Thyroid gland (tissue), 4 donors: Measurements from ENCODE around the gene MPEG1. TPM values are rescaled to one million over a fixed set of nuclear protein-coding genes. Genes with fewer than 3 reads are reported as not detected.

ENCODE experiments used
- DNase-seq, 2 donors: peaks; one replicate each; pipeline ENCODE4 v3.0.0-alpha.2; 2019
- H3K27ac ChIP-seq, 3 donors: fragments of 200-600 bp; sonication (generic); 1 replicate in 2 of 3; 2 replicates in 1 of 3; pipeline ENCODE4 v1.5.1; 2016 to 2019; ENCODE audit warnings: mild to moderate bottlenecking in 1 of 3, moderate library complexity in 1 of 3
- H3K27me3 ChIP-seq: fragments of 200-600 bp; sonication (generic); one replicate; pipeline ENCODE4 v1.5.1; 2019
- H3K36me3 ChIP-seq, 2 donors: fragments of 200-600 bp; sonication (generic); one replicate each; pipeline ENCODE4 v1.5.1; 2016 to 2019
- H3K4me1 ChIP-seq, 2 donors: fragments of 200-600 bp; sonication (generic); one replicate each; pipeline ENCODE4 v1.5.1; 2017 to 2019
- H3K4me3 ChIP-seq, 3 donors: fragments of 200-600 bp; sonication (generic); replicated peaks in 1 of 3; 1 replicate in 2 of 3; 2 replicates in 1 of 3; pipeline ENCODE4 v1.5.1; 2016; ENCODE audit warnings: mild to moderate bottlenecking in 1 of 3
- H3K9me3 ChIP-seq: fragments of 200-600 bp; sonication (generic); one replicate; pipeline ENCODE4 v1.5.1; 2017
- CTCF ChIP-seq, 6 experiments: fragments of 200-600 bp in 3 of 6; fragments of 450-650 bp in 3 of 6; sonication (generic) in 3 of 6; IDR thresholded peaks; one replicate each; pipeline ENCODE4 v1.5.1; 2016 to 2019; ENCODE audit warnings: antibody characterized with exemption in 6 of 6, mild to moderate bottlenecking in 2 of 6, inconsistent platforms in 1 of 6, moderate library complexity in 1 of 6
- POLR2A ChIP-seq, 2 donors: fragments of 450-650 bp; IDR thresholded peaks; one replicate each; pipeline ENCODE4 v1.6.1; 2017; ENCODE audit warnings: antibody characterized with exemption in 2 of 2, mild to moderate bottlenecking in 2 of 2, moderate library complexity in 1 of 2
- WGBS, 2 donors: methylation state at CpG; one replicate each; pipeline ENCODE4 v1.1.5; 2017; 5-methylcytosine and 5-hydroxymethylcytosine counted together
- intact Hi-C: fragments of 100-400 bp; cut with DNase I; formaldehyde crosslinking; loops from one replicate; pipeline ENCODE4 v1.15.1; 2023
- total RNA-seq, 4 donors: library from RNA; depleted of rRNA; stranded (reverse); fragments of >200 nt; gene quantifications; one replicate each; pipeline ENCODE4 v1.2.3, GENCODE V29; 2016

The MPEG1 gene
- total RNA-seq, 4 donors from 2014 or later: 5.8 to 16.3 (median 11.5) TPM

- intact Hi-C loops: loop anchor here (5.0 kb wide), 1 partner anchor 89 kb away; no protein-coding TSS in a partner anchor
- H3K27me3 ChIP-seq: no peaks in the 10 kb centered on the region
- peaks cover 7 to 8% of the 10 kb centered on the region in 2 donors for H3K4me1 ChIP-seq
- 95 to 96% methylated on average over 2 of the region's 2 CpGs for WGBS, 2 donors
- DNase-seq: no peak
- no peak for TF ChIP-seq POLR2A (IDR thresholded peaks at IDR 0.05)
- TF ChIP-seq CTCF (IDR thresholded peaks at IDR 0.05): no peak
- no peaks in the 10 kb centered on the region for H3K9me3 ChIP-seq
- H3K27ac ChIP-seq: no peak overlapping the region
- no peak overlapping the region for H3K4me3 ChIP-seq
- peaks cover 4 to 24% of the 10 kb centered on the region in 2 donors for H3K36me3 ChIP-seq
Measured at GRCh38 chr11:59198726-59199125, 14.0 kb downstream of the MPEG1 start.

DNA sequence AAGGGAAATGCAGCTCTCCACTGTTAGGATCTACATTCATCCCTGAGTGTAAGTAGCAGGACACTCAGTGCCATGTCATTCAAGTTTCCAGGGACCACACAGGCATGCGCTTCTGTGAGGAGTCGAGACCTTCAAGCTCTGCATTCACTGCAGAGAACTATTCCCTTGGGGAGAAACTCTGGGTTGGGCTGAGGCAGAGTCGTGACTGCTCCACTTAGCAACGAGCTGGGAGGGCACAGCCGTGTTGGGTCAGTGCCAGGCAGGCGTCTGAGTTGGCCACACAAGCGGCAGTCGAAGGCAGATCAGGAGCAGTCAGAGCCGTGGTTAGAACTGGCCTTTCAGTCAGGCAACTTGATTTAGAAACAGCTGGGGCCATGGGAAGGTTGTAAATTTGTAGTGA is 14.7 kb downstream of the MPEG1 start:
- WGBS, 2 donors: 5 to 7% methylated on average over 9 of the region's 9 CpGs
- DNase-seq: peak; percentile 94 to 96
- H3K9me3 ChIP-seq: no peaks in the 10 kb centered on the region
- H3K36me3 ChIP-seq: peaks cover 5 to 28% of the 10 kb centered on the region in 2 donors
- TF ChIP-seq CTCF (IDR thresholded peaks at IDR 0.05): no peak
- no peak for TF ChIP-seq POLR2A (IDR thresholded peaks at IDR 0.05)
- no peak overlapping the region for H3K4me3 ChIP-seq
- peaks cover 7 to 8% of the 10 kb centered on the region in 2 donors for H3K4me1 ChIP-seq
- no peak overlapping the region for H3K27ac ChIP-seq
- no peaks in the 10 kb centered on the region for H3K27me3 ChIP-seq
- intact Hi-C loops: loop anchor here (5.0 kb wide), 1 partner anchor 89 kb away; no protein-coding TSS in a partner anchor

GRCh38 chr11:59196777-59197176 is 15.9 kb downstream of the MPEG1 start:
- Histone ChIP-seq H3K36me3 (peaks cover 10 to 40% of the 10 kb centered on the region in 2 donors), H3K27ac (no peak overlapping the region), H3K4me3 (no peak overlapping the region), H3K27me3 (no peaks in the 10 kb centered on the region), H3K9me3 (no peaks in the 10 kb centered on the region), H3K4me1 (peaks cover 7 to 8% of the 10 kb centered on the region in 2 donors)
- intact Hi-C loops: loop anchor here (5.0 kb wide), 1 partner anchor 91 kb away; no protein-coding TSS in a partner anchor
- WGBS, 2 donors: 94 to 95% methylated on average over 2 of the region's 2 CpGs
- DNase-seq: no peak
- TF ChIP-seq POLR2A (IDR thresholded peaks at IDR 0.05) (no peak), CTCF (IDR thresholded peaks at IDR 0.05) (no peak)

DNA sequence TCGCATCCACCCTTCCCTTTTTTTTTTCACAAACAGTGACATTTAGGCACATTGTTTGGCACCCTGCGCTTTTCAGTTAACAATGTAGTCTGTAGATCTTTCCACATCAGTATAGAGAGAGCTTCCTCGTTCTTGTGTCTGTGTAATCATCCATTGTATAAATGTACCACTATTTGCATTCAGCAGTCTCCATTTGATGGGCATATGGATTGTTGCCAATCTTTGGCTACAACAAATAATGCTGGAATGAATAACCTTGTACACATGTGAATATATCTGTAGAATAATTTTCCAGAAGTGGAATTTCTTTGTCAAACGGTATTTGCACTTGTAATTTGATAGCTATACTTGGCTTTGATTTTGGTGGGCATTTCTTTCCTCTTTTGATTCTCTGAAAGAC is 17.1 kb downstream of the MPEG1 start:
- Histone ChIP-seq H3K27ac (no peak overlapping the region), H3K4me1 (peaks cover 7 to 8% of the 10 kb centered on the region in 2 donors), H3K27me3 (no peaks in the 10 kb centered on the region), H3K36me3 (peaks cover 13 to 37% of the 10 kb centered on the region in 2 donors), H3K4me3 (no peak overlapping the region), H3K9me3 (no peaks in the 10 kb centered on the region)
- WGBS, 2 donors: 85 to 89% methylated on average over 4 of the region's 4 CpGs
- intact Hi-C loops: loop anchor here (5.0 kb wide), 1 partner anchor 92 kb away; no protein-coding TSS in a partner anchor
- DNase-seq: no peak
- no peak for TF ChIP-seq POLR2A (IDR thresholded peaks at IDR 0.05)
- no peak for TF ChIP-seq CTCF (IDR thresholded peaks at IDR 0.05)

- intact Hi-C loops: no loop called here
Measured at GRCh38 chr11:59193587-59194130, 19.1 kb downstream of the MPEG1 start.

More at GRCh38 chr11:59193587-59194130, 19.1 kb downstream of the MPEG1 start:
- Histone ChIP-seq H3K27me3 (no peaks in the 10 kb centered on the region), H3K9me3 (no peaks in the 10 kb centered on the region), H3K4me3 (no peak overlapping the region), H3K4me1 (peaks cover 7 to 15% of the 10 kb centered on the region in 2 donors), H3K36me3 (peaks cover 13 to 37% of the 10 kb centered on the region in 2 donors), H3K27ac (no peak overlapping the region)
- 93 to 96% methylated on average over 10 of the region's 10 CpGs for WGBS, 2 donors
- no peak for TF ChIP-seq CTCF (IDR thresholded peaks at IDR 0.05)
- TF ChIP-seq POLR2A (IDR thresholded peaks at IDR 0.05): no peak
- DNase-seq: no peak
